Medulla oblongata (tissue), 1 donor: ENCODE results near the gene EML4.

Experiments
- DNase-seq: peaks from one replicate; pipeline ENCODE4 v3.0.0-alpha.2; 2015; ENCODE audit errors: extremely low spot score

Gene EML4

GRCh38 chr2:42196403-42197267 lies 27.5 kb downstream of the EML4 start:
- peak; percentile 87 for DNase-seq

GRCh38 chr2:42197792-42198191 lies 28.6 kb downstream of the EML4 start:
- no peak for DNase-seq

- no peak for DNase-seq
Observed at GRCh38 chr2:42198466-42198865, 29.3 kb downstream of the EML4 start.

GRCh38 chr2:42199002-42199401 lies 29.8 kb downstream of the EML4 start:
- DNase-seq: no peak

GRCh38 chr2:42199626-42200025 lies 30.5 kb downstream of the EML4 start:
- DNase-seq: no peak

- DNase-seq: no peak
Observed at GRCh38 chr2:42200926-42201855, 32.0 kb downstream of the EML4 start.

GRCh38 chr2:42202634-42203008 lies 33.5 kb downstream of the EML4 start:
- no peak for DNase-seq

- DNase-seq: no peak
Observed at GRCh38 chr2:42203792-42204191, 34.6 kb downstream of the EML4 start.

GRCh38 chr2:42205337-42205736 lies 36.2 kb downstream of the EML4 start:
- no peak for DNase-seq

- DNase-seq: no peak
Observed at GRCh38 chr2:42207826-42208225, 38.7 kb downstream of the EML4 start.

GRCh38 chr2:42210203-42210602 lies 41.0 kb downstream of the EML4 start:
- DNase-seq: no peak

- DNase-seq: no peak
Observed at GRCh38 chr2:42211291-42211690, 42.1 kb downstream of the EML4 start.

- no peak for DNase-seq
Observed at GRCh38 chr2:42214669-42215068, 45.5 kb downstream of the EML4 start.

- DNase-seq: no peak
Observed at GRCh38 chr2:42216694-42217093, 47.5 kb downstream of the EML4 start.

GRCh38 chr2:42217307-42217706 lies 48.2 kb downstream of the EML4 start:
- no peak for DNase-seq

- no peak for DNase-seq
Observed at GRCh38 chr2:42217914-42218313, 48.8 kb downstream of the EML4 start.

- no peak for DNase-seq
Observed at GRCh38 chr2:42218712-42219111, 49.6 kb downstream of the EML4 start.

GRCh38 chr2:42219160-42219559 lies 50.0 kb downstream of the EML4 start:
- DNase-seq: no peak

- no peak for DNase-seq
Observed at GRCh38 chr2:42220566-42220965, 51.4 kb downstream of the EML4 start.

- DNase-seq: no peak
Observed at GRCh38 chr2:42223067-42223854, 54.1 kb downstream of the EML4 start.

- DNase-seq: no peak
Observed at GRCh38 chr2:42223855-42224268, 54.7 kb downstream of the EML4 start.
